Ureter (tissue), 1 donor: ENCODE results near the gene ANGEL1. TPM values are rescaled to one million over a fixed set of nuclear protein-coding genes. Genes with fewer than 3 reads are reported as not detected.

Experiments
- total RNA-seq: library from RNA; stranded (reverse); gene quantifications from one replicate; pipeline ENCODE4 v1.2.4, GENCODE V29; 2023
- donor health status: DM: yes; HTN: yes; CAD: no.

The ANGEL1 gene
- total RNA-seq, 1 donor from 2014 or later, result 32.1 TPM

Other genes starting within 250 kb of the ANGEL1 start
- gene VASH1, start 51.4 kb downstream of the ANGEL1 start, total RNA-seq, result 9.0 TPM
- gene LRRC74A, start 13.5 kb upstream of the ANGEL1 start, total RNA-seq, result not detected
- 77.2 TPM for gene IRF2BPL, start 215.8 kb upstream of the ANGEL1 start, total RNA-seq